Parathyroid adenoma (tissue), 2 donors: Measurements from ENCODE around the gene DERA.

ENCODE experiments used
- H2AFZ ChIP-seq: fragments of 300-600 bp; sonication (generic); one replicate; pipeline ENCODE4 v1.7.0; 2017; ENCODE audit warnings: antibody characterized with exemption, mild to moderate bottlenecking
- H3K27ac ChIP-seq: fragments of 300-600 bp; sonication (generic); one replicate; pipeline ENCODE4 v1.7.0; 2017
- H3K27me3 ChIP-seq: fragments of 300-600 bp; sonication (generic); one replicate; pipeline ENCODE4 v1.7.0; 2017; ENCODE audit warnings: low read length; ENCODE audit not compliant: control insufficient read depth, insufficient read depth
- H3K36me3 ChIP-seq: fragments of 300-600 bp; sonication (generic); one replicate; pipeline ENCODE4 v1.7.0; 2017; ENCODE audit warnings: low read length; ENCODE audit not compliant: control insufficient read depth, insufficient read depth
- H3K4me1 ChIP-seq: fragments of 300-600 bp; sonication (generic); one replicate; pipeline ENCODE4 v1.7.0; 2017; ENCODE audit warnings: control low read depth
- H3K4me2 ChIP-seq: fragments of 300-600 bp; sonication (generic); one replicate; pipeline ENCODE4 v1.7.0; 2017; ENCODE audit warnings: low read length
- H3K4me3 ChIP-seq: fragments of 300-600 bp; sonication (generic); one replicate; pipeline ENCODE4 v1.7.0; 2017; ENCODE audit warnings: low read depth, low read length
- H3K79me2 ChIP-seq: fragments of 300-600 bp; sonication (generic); one replicate; pipeline ENCODE4 v1.7.0; 2017; ENCODE audit warnings: control low read depth
- H3K9ac ChIP-seq: fragments of 300-600 bp; sonication (generic); one replicate; pipeline ENCODE4 v1.7.0; 2017; ENCODE audit warnings: mild to moderate bottlenecking
- H3K9me3 ChIP-seq: fragments of 300-600 bp; sonication (generic); one replicate; pipeline ENCODE4 v1.7.0; 2017; ENCODE audit warnings: low read length; ENCODE audit not compliant: control insufficient read depth
- CTCF ChIP-seq: fragments of 300-600 bp; sonication (generic); IDR thresholded peaks from one replicate; pipeline ENCODE4 v1.7.0; 2017; ENCODE audit warnings: antibody characterized with exemption, mild to moderate bottlenecking
- donor health status: primary hyperparathyroidism.

DERA gene

GRCh38 chr12:16076970-16077522, 165.9 kb downstream of the DERA start:
- Histone ChIP-seq H3K9ac (no peak overlapping the region), H3K27me3 (no peaks in the 10 kb centered on the region), H3K27ac (no peak overlapping the region), H3K4me3 (no peak overlapping the region), H3K9me3 (no peaks in the 10 kb centered on the region), H3K36me3 (no peaks in the 10 kb centered on the region), H2AFZ (no peak overlapping the region), H3K4me2 (no peak overlapping the region), H3K4me1 (no peaks in the 10 kb centered on the region), H3K79me2 (no peaks in the 10 kb centered on the region)
- TF ChIP-seq CTCF: no peak

- Histone ChIP-seq H3K27ac (no peak overlapping the region), H3K27me3 (no peaks in the 10 kb centered on the region), H3K4me2 (no peak overlapping the region), H3K4me3 (no peak overlapping the region), H3K9me3 (no peaks in the 10 kb centered on the region), H3K4me1 (no peaks in the 10 kb centered on the region), H3K79me2 (no peaks in the 10 kb centered on the region), H2AFZ (no peak overlapping the region), H3K36me3 (no peaks in the 10 kb centered on the region), H3K9ac (no peak overlapping the region)
- no peak for TF ChIP-seq CTCF
Measured at GRCh38 chr12:16086462-16086861, 175.3 kb downstream of the DERA start.

- no peak overlapping the region for H3K4me2 ChIP-seq
- H3K27me3 ChIP-seq: no peaks in the 10 kb centered on the region
- H3K9ac ChIP-seq: no peak overlapping the region
- H3K79me2 ChIP-seq: no peaks in the 10 kb centered on the region
- no peak overlapping the region for H3K27ac ChIP-seq
- no peak for TF ChIP-seq CTCF
- H2AFZ ChIP-seq: no peak overlapping the region
- no peaks in the 10 kb centered on the region for H3K9me3 ChIP-seq
- no peaks in the 10 kb centered on the region for H3K4me1 ChIP-seq
- no peaks in the 10 kb centered on the region for H3K36me3 ChIP-seq
- H3K4me3 ChIP-seq: no peak overlapping the region
Measured at GRCh38 chr12:16086942-16087341, 175.8 kb downstream of the DERA start.
